ENCODE results near the gene CNOT3. TPM values are rescaled to one million over a fixed set of nuclear protein-coding genes. Genes with fewer than 3 reads are reported as not detected.

The CNOT3 gene
- total RNA-seq, 2 donors from 2014 or later, result 38.4 to 57.3 TPM

DNA sequence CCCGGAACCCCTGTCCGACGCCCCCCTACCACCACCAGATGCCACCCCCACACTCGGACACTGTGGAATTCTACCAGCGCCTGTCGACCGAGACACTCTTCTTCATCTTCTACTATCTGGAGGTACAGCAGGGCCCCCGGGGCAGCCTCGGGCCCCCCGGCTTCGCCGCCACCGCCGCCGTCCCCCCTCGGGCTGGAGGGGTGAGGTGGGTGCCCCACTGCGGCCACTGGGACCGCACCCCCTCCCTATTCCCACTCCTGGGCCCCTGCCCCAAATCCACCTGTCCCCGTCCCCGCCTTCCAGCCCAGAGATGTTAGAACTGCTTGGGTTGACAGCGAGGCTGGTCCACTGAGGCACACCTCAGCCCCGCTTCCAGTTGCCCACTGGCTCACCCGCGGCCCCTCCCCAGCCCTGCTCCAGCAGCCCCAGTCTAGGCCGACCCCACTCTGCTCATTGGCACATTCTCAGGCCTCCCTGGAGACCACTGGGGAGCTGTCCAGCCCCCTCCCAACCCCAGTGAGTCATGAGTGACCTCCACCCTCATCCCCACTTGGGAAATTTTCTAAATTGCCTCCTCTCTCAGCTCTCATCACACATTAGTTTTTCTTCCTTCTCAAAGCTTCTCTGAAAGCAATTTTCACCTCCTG is 15.4 kb downstream of the CNOT3 start:
- TF ChIP-seq, protein P1, sequence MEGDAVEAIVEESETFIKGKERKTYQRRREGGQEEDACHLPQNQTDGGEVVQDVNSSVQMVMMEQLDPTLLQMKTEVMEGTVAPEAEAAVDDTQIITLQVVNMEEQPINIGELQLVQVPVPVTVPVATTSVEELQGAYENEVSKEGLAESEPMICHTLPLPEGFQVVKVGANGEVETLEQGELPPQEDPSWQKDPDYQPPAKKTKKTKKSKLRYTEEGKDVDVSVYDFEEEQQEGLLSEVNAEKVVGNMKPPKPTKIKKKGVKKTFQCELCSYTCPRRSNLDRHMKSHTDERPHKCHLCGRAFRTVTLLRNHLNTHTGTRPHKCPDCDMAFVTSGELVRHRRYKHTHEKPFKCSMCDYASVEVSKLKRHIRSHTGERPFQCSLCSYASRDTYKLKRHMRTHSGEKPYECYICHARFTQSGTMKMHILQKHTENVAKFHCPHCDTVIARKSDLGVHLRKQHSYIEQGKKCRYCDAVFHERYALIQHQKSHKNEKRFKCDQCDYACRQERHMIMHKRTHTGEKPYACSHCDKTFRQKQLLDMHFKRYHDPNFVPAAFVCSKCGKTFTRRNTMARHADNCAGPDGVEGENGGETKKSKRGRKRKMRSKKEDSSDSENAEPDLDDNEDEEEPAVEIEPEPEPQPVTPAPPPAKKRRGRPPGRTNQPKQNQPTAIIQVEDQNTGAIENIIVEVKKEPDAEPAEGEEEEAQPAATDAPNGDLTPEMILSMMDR (IDR thresholded peaks at IDR 0.05), result no peak
- intact Hi-C loops (cut with DNase I), result no loop called here
- Histone ChIP-seq H3K4me3 (no peak overlapping the region), H3K4me1 (no peaks in the 10 kb centered on the region), H3K36me3 (peaks cover 41% of the 10 kb centered on the region), H3K27me3 (no peaks in the 10 kb centered on the region), H3K9me3 (no peaks in the 10 kb centered on the region), H3K9ac (ENCODE audit: low read depth in 2 of 2, low read length in 2 of 2) (no peak overlapping the region), H3K27ac (no peak overlapping the region)
- DNase-seq, result no peak

DNA sequence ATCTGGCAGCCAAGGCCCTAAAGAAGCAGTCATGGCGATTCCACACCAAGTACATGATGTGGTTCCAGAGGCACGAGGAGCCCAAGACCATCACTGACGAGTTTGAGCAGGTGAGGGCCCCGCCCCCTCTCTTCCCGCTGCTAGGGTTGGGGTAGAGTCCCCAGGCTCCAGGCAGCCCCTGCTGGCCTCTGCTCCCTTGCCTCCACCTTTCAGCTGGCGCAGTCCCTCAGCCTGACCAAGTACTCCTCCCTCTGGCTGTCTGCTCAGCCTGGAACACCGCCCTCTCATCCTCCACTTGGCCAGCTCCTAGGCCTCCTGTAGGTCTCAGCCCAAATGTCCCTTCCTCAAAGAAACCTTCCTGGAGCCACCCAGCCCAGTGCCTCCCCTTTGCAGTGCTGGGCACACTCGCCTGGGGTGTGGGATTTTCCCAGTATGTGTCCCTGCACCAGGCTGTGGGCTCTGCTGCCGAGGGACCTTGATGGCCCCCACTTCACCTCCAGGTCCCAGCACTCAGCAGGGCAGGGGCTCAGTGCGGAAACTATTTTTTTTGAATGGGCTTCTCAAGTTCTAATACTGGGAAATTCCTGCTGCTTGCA is 16.3 kb downstream of the CNOT3 start:
- H3K9ac ChIP-seq (ENCODE audit: low read depth in 2 of 2, low read length in 2 of 2), result no peak overlapping the region
- DNase-seq, result no peak
- intact Hi-C loops (cut with DNase I), result no loop called here
- TF ChIP-seq, protein P1 (IDR thresholded peaks at IDR 0.05), result no peak
- H3K27ac ChIP-seq, result no peak overlapping the region
- no peak overlapping the region for H3K4me3 ChIP-seq
- H3K36me3 ChIP-seq, result peaks cover 41% of the 10 kb centered on the region
- H3K9me3 ChIP-seq, result no peaks in the 10 kb centered on the region
- no peaks in the 10 kb centered on the region for H3K27me3 ChIP-seq
- peaks cover 5% of the 10 kb centered on the region for H3K4me1 ChIP-seq

DNA sequence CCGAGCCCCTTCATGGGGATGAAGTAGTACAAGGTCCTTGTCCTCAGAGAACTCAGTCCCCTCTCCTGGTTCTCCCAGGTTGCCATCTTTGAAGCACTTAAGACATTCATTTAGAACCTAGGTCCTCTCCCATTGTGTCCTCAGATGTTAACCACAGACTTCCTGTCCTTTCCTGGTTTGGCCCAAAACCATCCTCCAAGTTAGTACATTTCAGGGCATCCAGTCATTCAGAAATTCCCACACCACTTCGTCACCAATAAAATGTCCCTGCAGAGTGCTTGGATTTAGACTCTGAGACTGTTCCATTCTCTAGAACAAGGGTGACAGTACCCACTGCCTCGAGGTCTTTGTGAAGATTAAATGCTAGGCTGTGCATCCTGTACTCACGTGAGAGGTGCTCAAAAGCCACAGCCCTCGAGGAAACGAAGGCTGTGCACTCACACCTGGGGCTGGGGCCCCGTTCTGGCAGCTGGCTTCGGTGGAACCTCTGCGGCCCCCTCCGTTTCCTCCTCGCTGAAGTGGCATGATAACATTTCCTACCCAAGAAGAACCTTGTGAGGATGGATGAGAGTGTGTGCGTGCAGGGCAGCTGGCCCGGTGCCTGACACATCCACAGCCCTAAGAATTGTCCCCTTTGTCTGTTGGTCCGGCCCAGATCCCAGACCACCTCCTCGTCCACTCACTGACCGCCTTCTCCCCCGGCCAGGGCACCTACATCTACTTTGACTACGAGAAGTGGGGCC is 17.2 kb downstream of the CNOT3 start:
- Histone ChIP-seq H3K4me1 (peaks cover 5% of the 10 kb centered on the region), H3K27me3 (no peaks in the 10 kb centered on the region), H3K9me3 (no peaks in the 10 kb centered on the region), H3K27ac (no peak overlapping the region), H3K4me3 (no peak overlapping the region), H3K9ac (ENCODE audit: low read depth in 2 of 2, low read length in 2 of 2) (no peak overlapping the region), H3K36me3 (peaks cover 41% of the 10 kb centered on the region)
- intact Hi-C loops (cut with DNase I), result no loop called here
- TF ChIP-seq, protein P1 (IDR thresholded peaks at IDR 0.05), result no peak
- no peak for DNase-seq

DNA sequence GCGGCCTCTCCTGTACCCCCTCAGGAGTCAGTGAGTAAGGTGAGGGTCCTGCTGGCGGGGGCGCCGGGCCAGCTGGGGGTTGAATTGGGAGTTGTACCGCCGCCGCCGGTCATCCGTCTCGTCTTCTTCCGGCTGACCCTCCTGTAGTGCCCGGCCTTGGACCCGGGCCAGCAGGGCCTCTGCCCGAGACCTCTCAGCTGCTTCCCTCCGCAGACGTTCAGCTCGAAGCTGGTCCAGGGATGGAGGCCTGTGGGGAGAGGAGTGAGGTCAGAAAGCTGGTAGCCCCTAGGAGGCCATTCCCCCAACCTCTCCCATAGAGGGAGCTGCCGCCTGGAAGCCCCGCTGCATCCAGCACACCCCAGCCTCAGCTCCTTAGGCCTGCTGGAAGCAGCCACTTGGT is 18.1 kb downstream of the CNOT3 start:
- no peak overlapping the region for H3K4me3 ChIP-seq
- H3K27ac ChIP-seq, result no peak overlapping the region
- intact Hi-C loops (cut with DNase I), result no loop called here
- TF ChIP-seq, protein P1 (IDR thresholded peaks at IDR 0.05), result no peak
- H3K27me3 ChIP-seq, result no peaks in the 10 kb centered on the region
- H3K4me1 ChIP-seq, result peaks cover 11% of the 10 kb centered on the region
- no peak for DNase-seq
- no peaks in the 10 kb centered on the region for H3K9me3 ChIP-seq
- no peak overlapping the region for H3K9ac ChIP-seq (ENCODE audit: low read depth in 2 of 2, low read length in 2 of 2)
- peaks cover 37% of the 10 kb centered on the region for H3K36me3 ChIP-seq

DNA sequence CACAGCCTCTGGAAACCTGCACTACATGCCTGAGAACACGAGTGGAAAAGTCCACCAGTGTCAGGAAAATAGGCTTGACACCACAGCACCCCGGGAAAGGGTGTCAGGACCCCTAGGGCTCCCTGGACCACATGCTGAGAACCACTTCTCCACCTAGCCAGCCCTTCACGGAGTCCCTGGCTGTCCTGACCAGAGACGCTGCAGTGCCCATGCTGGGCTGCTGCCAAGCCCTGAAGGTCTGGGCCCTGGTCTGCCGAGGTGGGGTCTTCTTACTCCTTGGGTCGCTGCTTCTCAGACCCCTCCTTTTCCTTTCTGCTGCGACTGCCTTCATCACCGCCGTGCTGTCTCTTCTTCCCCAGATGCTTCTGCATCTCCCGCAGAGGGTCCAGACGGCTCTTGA is 18.9 kb downstream of the CNOT3 start:
- Histone ChIP-seq H3K4me3 (no peak overlapping the region), H3K27ac (no peak overlapping the region), H3K4me1 (peaks cover 18% of the 10 kb centered on the region), H3K27me3 (no peaks in the 10 kb centered on the region), H3K36me3 (peaks cover 31% of the 10 kb centered on the region), H3K9ac (ENCODE audit: low read depth in 2 of 2, low read length in 2 of 2) (no peak overlapping the region), H3K9me3 (no peaks in the 10 kb centered on the region)
- TF ChIP-seq, protein P1 (IDR thresholded peaks at IDR 0.05), result no peak
- no peak for DNase-seq
- intact Hi-C loops (cut with DNase I), result no loop called here

Measured in colonic mucosa (tissue), 4 donors.